ENCODE measurements around the gene TRIM63. TPM values are rescaled to one million over a fixed set of nuclear protein-coding genes. Genes with fewer than 3 reads are reported as not detected.

Gene TRIM63
- total and polyA plus RNA-seq, 9 of the 15 experiments (the other 6 are each of a cell fraction or from before 2014, with no cell fraction given), result 0.08 to 0.57 (median 0.36) TPM

DNA sequence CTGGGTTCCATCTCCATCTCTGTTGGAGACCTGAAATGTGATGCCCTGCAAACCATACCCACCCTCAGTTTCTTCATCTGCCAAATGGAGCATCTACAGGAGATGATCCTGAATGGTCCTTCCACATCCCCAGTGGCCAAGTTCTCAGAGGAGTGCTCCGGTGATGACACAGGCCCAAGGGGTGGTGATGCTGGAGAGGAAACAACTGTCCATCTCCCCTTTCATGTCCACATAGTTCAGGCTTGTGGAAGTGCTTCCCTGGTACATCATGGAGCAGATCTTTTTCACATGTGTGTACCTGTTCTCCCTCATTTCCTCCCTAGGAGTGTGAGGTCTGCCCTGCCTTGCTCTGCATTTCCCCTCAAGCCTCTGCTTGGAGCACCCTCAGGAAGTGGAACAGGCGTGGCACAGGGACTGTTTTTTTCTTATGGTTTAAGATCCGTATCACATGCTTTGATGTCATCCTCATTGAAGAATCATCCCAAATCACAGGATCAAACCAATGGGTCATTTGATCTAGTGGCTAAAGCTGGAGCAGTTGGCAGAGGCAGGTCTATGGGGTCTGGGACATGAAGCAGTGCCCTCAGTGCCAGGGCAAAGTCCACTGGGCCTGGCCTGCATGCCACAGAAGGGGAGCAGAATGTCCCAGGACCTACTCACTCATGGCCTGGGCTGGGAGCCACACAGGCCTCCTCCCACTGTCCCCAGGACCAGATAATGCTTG lies 8.2 kb upstream of the TRIM63 start (continued):
- no peak for TF ChIP-seq SRF (CRISPR knock-in tag; IDR thresholded peaks at IDR 0.05)
- 0 out of 2 replicates have a peak, but pooled peaks have one; percentile 32 for TF ChIP-seq ZNF592 (IDR thresholded peaks at IDR 0.05)
- TF ChIP-seq ZNF384 (IDR thresholded peaks at IDR 0.05; ENCODE audit: low read depth, low read length), result 0 out of 2 replicates have a peak, but pooled peaks have one; percentile 6
- TF ChIP-seq L3MBTL2 (IDR thresholded peaks at IDR 0.05), result no peak
- no peak for TF ChIP-seq ZMIZ1 (IDR thresholded peaks at IDR 0.05; ENCODE audit: low read depth in 2 of 2, low read length in 2 of 2)
- TF ChIP-seq, protein P1, sequence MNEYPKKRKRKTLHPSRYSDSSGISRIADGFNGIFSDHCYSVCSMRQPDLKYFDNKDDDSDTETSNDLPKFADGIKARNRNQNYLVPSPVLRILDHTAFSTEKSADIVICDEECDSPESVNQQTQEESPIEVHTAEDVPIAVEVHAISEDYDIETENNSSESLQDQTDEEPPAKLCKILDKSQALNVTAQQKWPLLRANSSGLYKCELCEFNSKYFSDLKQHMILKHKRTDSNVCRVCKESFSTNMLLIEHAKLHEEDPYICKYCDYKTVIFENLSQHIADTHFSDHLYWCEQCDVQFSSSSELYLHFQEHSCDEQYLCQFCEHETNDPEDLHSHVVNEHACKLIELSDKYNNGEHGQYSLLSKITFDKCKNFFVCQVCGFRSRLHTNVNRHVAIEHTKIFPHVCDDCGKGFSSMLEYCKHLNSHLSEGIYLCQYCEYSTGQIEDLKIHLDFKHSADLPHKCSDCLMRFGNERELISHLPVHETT (CRISPR knock-in tag; conservative IDR thresholded peaks at IDR 0.05 in 1 of 2, IDR thresholded peaks at IDR 0.05 in 1 of 2), result no peak
- no peak for TF ChIP-seq ZKSCAN1 (IDR thresholded peaks at IDR 0.05; ENCODE audit: low read depth, low read length)
- TF ChIP-seq MYC (IDR thresholded peaks at IDR 0.05; ENCODE audit: low read depth, low read length), result no peak
- no peak for TF ChIP-seq MYC (CRISPR knock-in tag; IDR thresholded peaks at IDR 0.05; ENCODE audit: borderline replicate concordance, low read depth)
- peak; percentile 32 for TF ChIP-seq RBM25 (IDR thresholded peaks at IDR 0.05; ENCODE audit: low read depth, low read length, severe bottlenecking)
- no peak for TF ChIP-seq SMARCB1 (IDR thresholded peaks at IDR 0.05; ENCODE audit: insufficient read length, low read depth)
- no peak for TF ChIP-seq ZNF79 (CRISPR knock-in tag; IDR thresholded peaks at IDR 0.05; ENCODE audit: low read depth)
- TF ChIP-seq USF2 (CRISPR knock-in tag; IDR thresholded peaks at IDR 0.05), result no peak
- TF ChIP-seq ATF7 (IDR thresholded peaks at IDR 0.05), result 0 out of 2 replicates have a peak, but pooled peaks have one; percentile 10
- TF ChIP-seq ZNF140 (CRISPR knock-in tag; IDR thresholded peaks at IDR 0.05), result no peak
- TF ChIP-seq RBM39 (optimal IDR thresholded peaks at IDR 0.05; ENCODE audit: low read depth, low read length), result no peak
- TF ChIP-seq ZNF75A (CRISPR knock-in tag; IDR thresholded peaks at IDR 0.05), result no peak
- no peak for TF ChIP-seq NFRKB (IDR thresholded peaks at IDR 0.05; ENCODE audit: low read depth)
